ENCODE measurements around the gene NEGR1.

The NEGR1 gene

DNA sequence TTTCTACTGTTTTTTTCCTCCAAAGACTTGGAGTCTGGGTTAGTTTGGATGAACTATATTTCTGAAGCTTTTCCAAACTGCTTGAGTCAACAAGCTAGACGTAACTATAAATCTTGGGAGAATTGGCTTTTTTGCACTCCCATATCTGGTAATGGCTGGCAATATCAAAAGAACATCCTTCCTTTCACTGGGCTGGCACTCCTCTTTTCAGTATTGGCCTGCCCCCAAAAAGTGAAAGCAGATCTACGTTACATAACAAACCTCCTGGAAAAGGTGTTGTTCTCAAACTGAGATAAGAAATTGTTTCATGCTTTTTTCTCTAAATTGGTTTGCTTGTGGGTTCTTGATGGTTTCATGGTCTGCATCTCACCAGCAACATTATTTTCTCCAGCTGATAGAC, 499.3 kb downstream of the NEGR1 start:
- Histone ChIP-seq H4K20me1 (ENCODE audit: insufficient read depth, low read length) (no peaks in the 10 kb centered on the region), H3K9ac (ENCODE audit: low read length) (no peak overlapping the region), H3K9me3 (ENCODE audit: insufficient read depth, low read length) (no peaks in the 10 kb centered on the region), H3K4me1 (ENCODE audit: low read length) (0 out of 2 replicates have a peak, but pooled peaks cover 3% of the 10 kb centered on the region), H3K79me2 (ENCODE audit: low read length) (no peaks in the 10 kb centered on the region), H3K4me2 (ENCODE audit: low read length) (no peak overlapping the region), H3K36me3 (replicated peaks; ENCODE audit: low read depth, low read length) (no peaks in the 10 kb centered on the region), H3K4me3 (ENCODE audit: low read length) (no peak overlapping the region), H3K27ac (ENCODE audit: low read length) (no peak overlapping the region), H3K27me3 (ENCODE audit: low read depth, low read length) (no peaks in the 10 kb centered on the region), H2AFZ (ENCODE audit: low read depth, low read length) (no peak overlapping the region)
- TF ChIP-seq, protein P1, sequence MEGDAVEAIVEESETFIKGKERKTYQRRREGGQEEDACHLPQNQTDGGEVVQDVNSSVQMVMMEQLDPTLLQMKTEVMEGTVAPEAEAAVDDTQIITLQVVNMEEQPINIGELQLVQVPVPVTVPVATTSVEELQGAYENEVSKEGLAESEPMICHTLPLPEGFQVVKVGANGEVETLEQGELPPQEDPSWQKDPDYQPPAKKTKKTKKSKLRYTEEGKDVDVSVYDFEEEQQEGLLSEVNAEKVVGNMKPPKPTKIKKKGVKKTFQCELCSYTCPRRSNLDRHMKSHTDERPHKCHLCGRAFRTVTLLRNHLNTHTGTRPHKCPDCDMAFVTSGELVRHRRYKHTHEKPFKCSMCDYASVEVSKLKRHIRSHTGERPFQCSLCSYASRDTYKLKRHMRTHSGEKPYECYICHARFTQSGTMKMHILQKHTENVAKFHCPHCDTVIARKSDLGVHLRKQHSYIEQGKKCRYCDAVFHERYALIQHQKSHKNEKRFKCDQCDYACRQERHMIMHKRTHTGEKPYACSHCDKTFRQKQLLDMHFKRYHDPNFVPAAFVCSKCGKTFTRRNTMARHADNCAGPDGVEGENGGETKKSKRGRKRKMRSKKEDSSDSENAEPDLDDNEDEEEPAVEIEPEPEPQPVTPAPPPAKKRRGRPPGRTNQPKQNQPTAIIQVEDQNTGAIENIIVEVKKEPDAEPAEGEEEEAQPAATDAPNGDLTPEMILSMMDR (IDR thresholded peaks at IDR 0.05; ENCODE audit: low read depth, low read length): no peak
- TF ChIP-seq EZH2phosphoT487 (IDR thresholded peaks at IDR 0.05; ENCODE audit: low read depth): no peak

DNA sequence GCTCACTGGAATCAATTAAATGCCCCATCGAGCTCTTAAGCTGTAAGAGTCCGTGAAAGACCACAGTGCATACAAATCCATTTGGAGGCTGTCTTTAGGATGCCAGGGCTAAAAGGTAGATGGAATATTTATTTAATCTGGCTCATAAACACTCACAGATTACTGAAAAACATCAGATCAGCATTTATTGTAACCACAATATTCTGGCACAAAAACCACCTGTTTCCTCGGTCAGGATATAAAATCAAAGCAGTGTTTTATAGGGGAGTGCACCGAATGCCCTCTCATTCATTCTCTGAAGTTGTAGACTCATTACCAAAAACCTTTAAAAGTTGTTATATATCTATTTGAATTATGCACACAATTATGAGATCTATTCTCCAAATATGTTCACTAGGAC, 500.9 kb downstream of the NEGR1 start:
- Histone ChIP-seq H3K79me2 (ENCODE audit: low read length) (no peaks in the 10 kb centered on the region), H3K27ac (ENCODE audit: low read length) (no peak overlapping the region), H3K4me1 (ENCODE audit: low read length) (0 out of 2 replicates have a peak, but pooled peaks cover 3% of the 10 kb centered on the region), H3K4me2 (ENCODE audit: low read length) (no peak overlapping the region), H2AFZ (ENCODE audit: low read depth, low read length) (no peak overlapping the region), H3K9ac (ENCODE audit: low read length) (no peak overlapping the region), H3K4me3 (ENCODE audit: low read length) (no peak overlapping the region), H4K20me1 (ENCODE audit: insufficient read depth, low read length) (no peaks in the 10 kb centered on the region), H3K36me3 (replicated peaks; ENCODE audit: low read depth, low read length) (no peaks in the 10 kb centered on the region), H3K27me3 (ENCODE audit: low read depth, low read length) (no peaks in the 10 kb centered on the region), H3K9me3 (ENCODE audit: insufficient read depth, low read length) (no peaks in the 10 kb centered on the region)
- TF ChIP-seq EZH2phosphoT487 (IDR thresholded peaks at IDR 0.05; ENCODE audit: low read depth): no peak
- TF ChIP-seq, protein P1 (IDR thresholded peaks at IDR 0.05; ENCODE audit: low read depth, low read length): no peak

DNA sequence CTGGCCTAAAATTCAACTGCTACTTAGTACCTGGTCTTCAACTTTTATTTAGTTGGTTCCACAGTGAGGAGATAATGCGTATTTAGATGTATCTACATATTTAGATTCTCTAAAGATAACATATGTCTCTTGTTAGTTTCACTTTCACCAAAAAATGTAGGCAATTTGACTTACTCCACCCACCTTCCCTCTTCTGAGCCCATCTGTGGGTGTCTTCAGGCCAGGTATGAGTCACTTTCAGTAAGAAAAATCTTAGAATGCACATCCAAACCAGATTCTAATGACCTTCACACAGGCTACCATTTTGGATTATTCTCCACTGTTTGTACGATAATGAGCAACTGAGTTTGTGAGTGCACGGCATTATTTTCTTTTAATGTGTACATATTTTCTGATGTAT, 501.7 kb downstream of the NEGR1 start:
- H3K27ac ChIP-seq (ENCODE audit: low read length): no peak overlapping the region

DNA sequence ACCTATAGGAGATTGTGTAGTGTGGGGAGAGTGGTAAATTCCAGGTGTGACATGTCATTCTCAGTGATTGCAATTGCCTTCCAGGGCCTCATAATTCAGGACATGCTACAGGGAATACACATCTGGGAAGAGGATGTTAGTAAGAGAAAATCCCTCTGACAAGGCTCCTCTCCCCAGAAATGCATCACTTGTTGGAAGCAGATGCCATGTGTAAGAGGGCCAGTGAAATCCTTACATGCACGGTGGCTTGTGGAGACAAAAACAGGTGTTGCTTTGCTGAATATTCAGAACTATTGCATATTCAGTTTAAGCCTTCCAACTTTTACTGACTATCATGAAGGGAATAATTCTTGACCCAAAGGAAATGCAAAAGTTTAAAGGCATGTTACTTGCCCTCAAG, 503.4 kb downstream of the NEGR1 start:
- no peaks in the 10 kb centered on the region for H3K9me3 ChIP-seq (ENCODE audit: insufficient read depth, low read length)
- H3K27me3 ChIP-seq (ENCODE audit: low read depth, low read length): no peaks in the 10 kb centered on the region
- H3K36me3 ChIP-seq (replicated peaks; ENCODE audit: low read depth, low read length): no peaks in the 10 kb centered on the region
- no peak overlapping the region for H3K9ac ChIP-seq (ENCODE audit: low read length)
- H3K79me2 ChIP-seq (ENCODE audit: low read length): no peaks in the 10 kb centered on the region
- H3K4me1 ChIP-seq (ENCODE audit: low read length): 0 out of 2 replicates have a peak, but pooled peaks cover 3% of the 10 kb centered on the region
- H3K4me3 ChIP-seq (ENCODE audit: low read length): no peak overlapping the region
- no peaks in the 10 kb centered on the region for H4K20me1 ChIP-seq (ENCODE audit: insufficient read depth, low read length)
- H2AFZ ChIP-seq (ENCODE audit: low read depth, low read length): no peak overlapping the region
- H3K4me2 ChIP-seq (ENCODE audit: low read length): no peak overlapping the region
- TF ChIP-seq EZH2phosphoT487 (IDR thresholded peaks at IDR 0.05; ENCODE audit: low read depth): no peak
- TF ChIP-seq, protein P1 (IDR thresholded peaks at IDR 0.05; ENCODE audit: low read depth, low read length): no peak
- H3K27ac ChIP-seq (ENCODE audit: low read length): no peak overlapping the region

More for the DNA sequence above, 501.7 kb downstream of the NEGR1 start:
- Histone ChIP-seq H3K27me3 (ENCODE audit: low read depth, low read length) (no peaks in the 10 kb centered on the region), H3K36me3 (replicated peaks; ENCODE audit: low read depth, low read length) (no peaks in the 10 kb centered on the region), H2AFZ (ENCODE audit: low read depth, low read length) (no peak overlapping the region), H3K9ac (ENCODE audit: low read length) (no peak overlapping the region), H4K20me1 (ENCODE audit: insufficient read depth, low read length) (no peaks in the 10 kb centered on the region), H3K4me1 (ENCODE audit: low read length) (0 out of 2 replicates have a peak, but pooled peaks cover 3% of the 10 kb centered on the region), H3K9me3 (ENCODE audit: insufficient read depth, low read length) (no peaks in the 10 kb centered on the region), H3K4me2 (ENCODE audit: low read length) (no peak overlapping the region), H3K79me2 (ENCODE audit: low read length) (no peaks in the 10 kb centered on the region), H3K4me3 (ENCODE audit: low read length) (no peak overlapping the region)
- TF ChIP-seq, protein P1 (IDR thresholded peaks at IDR 0.05; ENCODE audit: low read depth, low read length): no peak
